Right lobe of liver (tissue), 4 donors: ENCODE measurements around the gene PLEKHA5.

ENCODE experiments used
- POLR2A ChIP-seq: fragments of 450-650 bp; IDR thresholded peaks from one replicate; pipeline ENCODE4 v1.6.1; 2017; ENCODE audit warnings: antibody characterized with exemption, mild to moderate bottlenecking
- TF ChIP-seq, protein P1 (sequence below), 4 donors: fragments of 200-600 bp in 3 of 4; fragments of 450-650 bp in 1 of 4; IDR thresholded peaks; one replicate each; pipeline versions ENCODE4 v1.5.1 to v1.8.0; 2016 to 2022; ENCODE audit warnings: antibody characterized with exemption in 4 of 4, mild to moderate bottlenecking in 2 of 4
- donor health status: DM: no; HTN: no; CAD: no.
- donor health status: DM: no; HTN: no; CAD: no.
- donor health status: DM: no; HTN: yes; CAD: no.

DNA sequence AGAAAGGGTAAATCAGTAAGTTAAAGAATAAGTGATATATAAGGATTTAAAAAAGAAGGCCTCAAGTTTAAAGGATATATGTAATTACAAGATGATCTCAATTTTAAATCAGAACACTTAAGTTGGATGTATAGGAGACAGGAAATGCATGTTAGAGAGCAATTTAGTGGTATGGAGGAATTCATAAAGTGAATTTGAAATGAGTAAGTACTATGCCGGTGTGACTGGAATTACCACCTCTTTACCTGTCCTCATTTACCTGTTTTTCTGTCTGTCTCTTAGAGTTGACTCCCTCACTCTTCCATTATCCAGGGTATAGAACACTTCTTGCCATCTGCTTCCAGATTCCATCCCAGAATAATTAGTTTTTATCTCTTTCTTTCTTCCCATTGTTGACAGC is 73.5 kb downstream of the PLEKHA5 start:
- TF ChIP-seq, protein P1, sequence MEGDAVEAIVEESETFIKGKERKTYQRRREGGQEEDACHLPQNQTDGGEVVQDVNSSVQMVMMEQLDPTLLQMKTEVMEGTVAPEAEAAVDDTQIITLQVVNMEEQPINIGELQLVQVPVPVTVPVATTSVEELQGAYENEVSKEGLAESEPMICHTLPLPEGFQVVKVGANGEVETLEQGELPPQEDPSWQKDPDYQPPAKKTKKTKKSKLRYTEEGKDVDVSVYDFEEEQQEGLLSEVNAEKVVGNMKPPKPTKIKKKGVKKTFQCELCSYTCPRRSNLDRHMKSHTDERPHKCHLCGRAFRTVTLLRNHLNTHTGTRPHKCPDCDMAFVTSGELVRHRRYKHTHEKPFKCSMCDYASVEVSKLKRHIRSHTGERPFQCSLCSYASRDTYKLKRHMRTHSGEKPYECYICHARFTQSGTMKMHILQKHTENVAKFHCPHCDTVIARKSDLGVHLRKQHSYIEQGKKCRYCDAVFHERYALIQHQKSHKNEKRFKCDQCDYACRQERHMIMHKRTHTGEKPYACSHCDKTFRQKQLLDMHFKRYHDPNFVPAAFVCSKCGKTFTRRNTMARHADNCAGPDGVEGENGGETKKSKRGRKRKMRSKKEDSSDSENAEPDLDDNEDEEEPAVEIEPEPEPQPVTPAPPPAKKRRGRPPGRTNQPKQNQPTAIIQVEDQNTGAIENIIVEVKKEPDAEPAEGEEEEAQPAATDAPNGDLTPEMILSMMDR (IDR thresholded peaks at IDR 0.05): no peak
- TF ChIP-seq POLR2A: no peak
